ENCODE results near the gene DIP2C.
"Not testable (repeated sequence)": the region's sequence is repeated elsewhere in the genome, so short reads cannot be mapped to it uniquely, and the experiment has no call there.

DIP2C gene

DNA sequence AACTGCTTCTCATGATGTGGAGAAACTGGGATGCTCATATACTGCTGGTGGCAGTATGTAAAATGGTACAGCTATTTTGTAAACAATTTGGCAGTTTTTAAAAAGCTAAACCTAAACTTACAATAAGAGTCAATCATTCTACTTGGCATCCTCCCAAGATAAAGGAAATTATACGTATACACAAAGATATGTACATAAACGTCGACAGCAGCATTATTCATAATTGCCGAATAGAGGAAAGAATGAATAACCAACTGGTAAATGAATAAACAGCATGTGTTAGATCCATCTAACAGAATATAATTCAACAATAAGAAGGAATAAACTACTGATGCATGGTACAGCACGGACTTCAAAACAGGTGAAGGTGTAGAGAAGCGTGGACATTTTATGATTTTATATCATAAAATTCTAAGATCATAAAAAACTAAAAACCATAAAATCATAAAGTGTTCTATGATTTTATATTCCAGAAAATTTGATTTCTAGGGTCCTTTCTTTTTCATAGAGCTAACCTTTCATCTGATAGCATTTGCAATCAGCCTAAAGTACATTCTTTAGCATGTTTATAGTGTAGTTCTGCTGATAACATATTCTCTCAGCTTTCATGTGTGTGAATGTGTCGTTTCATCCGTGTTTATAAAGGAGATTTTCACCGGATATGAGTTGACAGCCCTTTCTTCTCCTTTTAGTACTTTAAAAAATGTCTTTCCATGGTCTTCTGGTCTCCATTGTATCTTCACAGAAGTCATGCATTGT lies 261.5 kb downstream of the DIP2C start:
- no peak for DNase-seq

DNA sequence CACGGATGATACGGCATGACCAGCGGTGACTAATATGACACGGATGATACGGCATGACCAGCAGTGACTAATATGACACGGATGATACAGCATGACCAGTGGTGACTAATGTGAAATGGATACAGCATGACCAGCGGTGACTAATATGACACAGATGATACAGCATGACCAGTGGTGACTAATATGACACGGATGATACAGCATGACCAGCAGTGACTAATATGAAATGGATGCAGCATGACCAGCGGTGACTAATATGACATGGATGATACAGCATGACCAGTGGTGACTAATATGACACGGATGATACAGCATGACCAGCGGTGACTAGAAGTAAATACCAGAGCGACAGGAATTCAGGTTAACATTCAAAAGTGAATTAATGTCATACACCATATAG lies 264.1 kb downstream of the DIP2C start:
- DNase-seq, result not testable (repeated sequence)

GRCh38 chr10:424724-425123 lies 264.7 kb downstream of the DIP2C start:
- not testable (repeated sequence) for DNase-seq

DNA sequence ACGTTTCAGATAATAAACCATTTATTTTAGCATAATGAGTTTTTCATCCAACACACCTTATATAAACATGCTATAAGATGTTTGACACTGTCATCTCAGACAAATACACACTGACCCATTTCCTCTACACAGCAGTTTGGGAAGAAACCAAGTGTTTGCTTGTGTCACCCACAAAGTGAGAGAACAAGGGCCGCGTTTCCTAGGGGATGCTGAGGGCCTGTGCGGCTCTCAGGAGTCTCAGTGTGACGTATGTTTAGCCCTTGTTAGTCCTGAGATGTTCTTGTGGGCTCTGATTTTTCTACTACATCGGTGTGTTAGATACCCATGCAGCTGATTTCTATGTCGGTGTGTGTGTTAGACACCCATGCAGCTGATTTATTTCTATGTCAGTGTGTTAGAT lies 266.3 kb downstream of the DIP2C start:
- DNase-seq, result no peak

- no peak for DNase-seq
Observed at GRCh38 chr10:422675-423074, 266.8 kb downstream of the DIP2C start.

DNA sequence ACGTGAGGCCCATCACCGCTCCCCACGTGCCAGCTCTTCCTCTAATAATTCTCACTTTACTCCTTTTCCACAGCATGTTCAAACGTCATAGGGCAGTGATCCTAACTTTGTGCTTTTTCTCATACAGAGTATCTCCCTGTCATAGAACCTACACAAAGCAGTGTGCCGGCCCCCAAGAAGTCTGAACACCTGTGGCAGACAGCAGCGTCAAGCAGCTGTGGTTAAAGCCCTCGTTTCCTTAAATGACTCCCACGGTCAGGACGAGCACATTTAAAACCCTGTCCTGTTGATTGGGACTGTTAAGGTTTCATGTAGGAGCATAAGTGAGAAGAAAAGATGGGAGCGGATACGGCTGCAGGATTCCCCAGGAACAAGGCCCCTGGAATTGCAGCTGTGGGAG lies 267.2 kb downstream of the DIP2C start:
- no peak for DNase-seq

DNA sequence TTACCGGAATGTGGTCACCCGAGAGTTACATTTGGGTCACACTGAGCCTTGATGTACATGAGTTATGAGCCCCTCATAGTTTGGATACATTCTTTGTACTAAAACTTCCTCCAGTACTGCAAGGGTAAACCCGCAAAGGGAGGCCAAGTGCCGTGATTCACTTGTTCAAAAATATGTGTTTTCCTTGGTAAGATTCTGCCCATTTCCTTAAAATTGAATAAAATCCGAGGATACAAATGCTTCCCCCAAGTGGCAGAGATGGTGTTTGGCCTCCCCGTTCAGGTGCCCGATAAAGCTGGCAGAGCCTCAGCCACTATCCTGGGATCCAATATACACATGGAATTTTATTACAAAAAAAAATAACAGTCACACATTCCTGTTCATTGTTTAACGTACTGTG lies 268.3 kb downstream of the DIP2C start:
- no peak for DNase-seq

GRCh38 chr10:420154-421121 lies 269.0 kb downstream of the DIP2C start:
- no peak for DNase-seq

GRCh38 chr10:418894-419293 lies 270.6 kb downstream of the DIP2C start:
- no peak for DNase-seq

GRCh38 chr10:418226-418625 lies 271.2 kb downstream of the DIP2C start:
- DNase-seq, result no peak

DNA sequence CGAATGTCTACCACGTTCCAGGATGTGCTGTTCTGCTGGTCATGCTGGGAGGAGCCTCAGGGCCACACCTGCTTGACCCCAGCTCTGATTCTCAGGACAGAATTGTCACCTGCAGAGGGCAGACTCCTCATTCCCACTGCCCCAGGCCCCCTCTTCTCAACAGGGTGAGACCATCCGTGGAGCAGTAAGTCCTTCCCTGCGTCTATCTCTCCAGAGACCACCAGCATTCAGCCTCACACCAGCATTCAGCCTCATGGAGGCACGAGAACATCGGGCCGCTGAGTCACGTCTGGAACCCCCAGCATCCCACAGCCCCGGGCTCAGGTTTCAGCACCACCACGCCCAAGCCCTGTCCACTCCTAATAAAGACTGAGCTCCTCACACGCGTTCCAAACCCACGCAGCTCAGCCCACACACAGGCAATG lies 273.4 kb downstream of the DIP2C start:
- DNase-seq, result no peak

DNA sequence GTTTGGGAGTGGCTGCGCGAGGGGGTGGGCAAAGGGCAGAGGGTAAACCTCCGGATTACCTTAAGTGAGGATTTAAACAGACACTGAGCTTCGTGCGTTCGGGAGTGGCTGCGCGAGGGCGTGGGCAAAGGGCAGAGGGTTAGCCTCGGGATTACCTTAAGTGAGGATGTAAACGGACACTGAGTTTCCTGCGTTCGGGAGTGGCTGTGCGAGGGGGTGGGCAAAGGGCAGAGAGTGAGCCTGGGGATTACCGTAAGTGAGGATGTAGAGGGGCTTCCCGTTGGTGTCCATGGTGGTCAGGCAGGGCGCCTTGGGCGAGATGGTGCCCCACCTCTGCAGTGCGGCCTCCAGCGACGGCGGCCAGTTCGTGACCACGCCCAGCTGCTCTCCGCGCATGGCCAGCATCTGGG lies 275.8 kb downstream of the DIP2C start:
- DNase-seq, result no peak

DNA sequence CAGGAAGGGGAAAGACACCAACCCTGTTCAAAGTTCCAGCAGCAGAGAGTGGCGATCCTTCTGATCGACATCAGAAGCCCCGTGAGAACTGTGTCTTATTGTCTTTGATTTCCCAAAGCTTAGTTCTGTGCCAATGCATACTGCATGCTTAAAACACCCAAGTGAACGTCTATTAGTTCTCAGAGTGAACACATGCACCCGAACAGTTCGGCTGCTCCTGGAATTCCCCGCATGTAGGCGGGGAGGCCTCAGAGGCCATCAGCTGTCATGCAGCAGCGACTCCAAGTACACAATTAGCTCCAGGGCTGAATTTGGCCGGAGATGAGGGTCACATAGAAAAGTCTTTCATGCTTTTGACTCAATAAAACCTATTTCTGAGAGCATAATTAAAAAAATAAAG lies 277.4 kb downstream of the DIP2C start:
- no peak for DNase-seq

- no peak for DNase-seq
Observed at GRCh38 chr10:411603-412002, 277.9 kb downstream of the DIP2C start.

GRCh38 chr10:409408-410040 lies 279.9 kb downstream of the DIP2C start:
- DNase-seq, result no peak

DNA sequence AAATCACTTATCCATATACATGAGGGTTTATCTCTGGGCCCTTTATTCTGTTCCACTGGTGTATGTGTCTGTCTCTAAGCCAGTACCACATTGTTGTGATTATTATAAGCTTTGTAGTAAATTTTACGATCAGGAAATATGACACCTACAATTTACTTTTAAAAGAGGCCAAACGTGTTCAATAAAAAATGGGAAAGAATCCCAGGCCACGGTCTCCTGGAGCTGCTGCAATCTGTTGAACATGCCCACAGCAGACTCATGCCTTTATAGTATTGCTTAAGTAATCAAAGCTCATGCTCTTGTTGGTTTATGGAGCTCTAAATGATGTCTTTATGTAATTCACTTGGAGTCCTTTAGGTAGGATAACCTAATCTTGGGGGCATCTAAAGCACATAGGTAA lies 281.2 kb downstream of the DIP2C start:
- DNase-seq, result no peak

DNA sequence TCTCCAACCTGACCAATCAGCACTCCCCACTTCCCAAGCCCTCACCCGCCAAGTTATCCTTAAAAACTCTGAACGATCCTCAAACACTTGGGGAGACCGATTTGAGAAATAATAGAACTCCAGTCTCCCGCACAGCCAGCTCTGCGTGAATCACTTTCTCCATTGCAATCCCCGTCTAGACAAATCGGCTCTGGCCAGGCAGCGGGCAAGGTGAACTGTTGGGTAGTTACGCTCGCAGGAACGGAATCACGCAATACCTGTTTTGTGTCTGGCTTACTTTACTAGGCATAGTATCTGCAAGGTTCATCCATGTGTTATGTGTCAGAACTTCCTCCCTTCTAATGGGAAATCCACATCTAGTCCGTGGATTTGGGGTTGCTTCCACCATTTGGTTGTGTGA lies 282.5 kb downstream of the DIP2C start:
- DNase-seq, result no peak

- no peak for DNase-seq
Observed at GRCh38 chr10:405648-406047, 283.8 kb downstream of the DIP2C start.

DNA sequence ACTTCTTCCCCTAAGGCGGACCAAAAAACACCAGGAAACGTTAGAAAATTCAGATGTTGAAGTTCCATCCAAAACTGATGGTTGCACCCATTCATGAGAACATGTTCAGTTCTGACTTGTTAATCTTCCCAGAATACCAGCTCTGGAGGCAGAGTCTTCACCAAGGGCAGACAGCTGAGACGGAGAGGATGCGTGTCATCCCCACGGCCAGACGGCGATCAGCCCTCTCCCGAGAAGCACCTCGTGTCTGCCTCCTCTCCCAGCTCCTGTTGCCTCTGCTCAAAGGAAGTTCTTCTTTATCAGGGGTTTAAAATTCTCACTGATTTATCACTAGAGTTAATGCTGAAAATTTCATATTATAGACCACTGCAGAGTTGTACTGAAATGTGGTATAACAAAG lies 284.5 kb downstream of the DIP2C start:
- no peak for DNase-seq

DNA sequence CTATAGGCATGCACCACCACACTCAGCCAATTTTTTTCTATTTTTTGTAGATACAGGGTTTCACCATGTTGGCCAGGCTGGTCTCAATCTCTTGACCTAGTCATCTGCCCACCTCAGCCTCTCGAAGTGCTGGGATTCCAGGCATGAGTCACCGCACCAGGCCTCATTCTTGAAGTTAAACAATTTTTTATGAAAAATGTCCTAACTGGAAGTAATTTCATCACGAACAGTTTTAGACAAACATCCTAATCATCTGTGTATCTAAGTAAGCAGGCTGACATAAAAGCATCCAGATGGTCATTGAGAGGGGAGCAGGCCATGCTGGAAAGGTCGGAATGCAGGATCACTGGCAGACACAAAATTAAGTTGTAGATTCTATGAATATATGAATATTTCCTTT lies 285.1 kb downstream of the DIP2C start:
- DNase-seq, result no peak

- no peak for DNase-seq
Observed at GRCh38 chr10:398954-399353, 290.5 kb downstream of the DIP2C start.

DNA sequence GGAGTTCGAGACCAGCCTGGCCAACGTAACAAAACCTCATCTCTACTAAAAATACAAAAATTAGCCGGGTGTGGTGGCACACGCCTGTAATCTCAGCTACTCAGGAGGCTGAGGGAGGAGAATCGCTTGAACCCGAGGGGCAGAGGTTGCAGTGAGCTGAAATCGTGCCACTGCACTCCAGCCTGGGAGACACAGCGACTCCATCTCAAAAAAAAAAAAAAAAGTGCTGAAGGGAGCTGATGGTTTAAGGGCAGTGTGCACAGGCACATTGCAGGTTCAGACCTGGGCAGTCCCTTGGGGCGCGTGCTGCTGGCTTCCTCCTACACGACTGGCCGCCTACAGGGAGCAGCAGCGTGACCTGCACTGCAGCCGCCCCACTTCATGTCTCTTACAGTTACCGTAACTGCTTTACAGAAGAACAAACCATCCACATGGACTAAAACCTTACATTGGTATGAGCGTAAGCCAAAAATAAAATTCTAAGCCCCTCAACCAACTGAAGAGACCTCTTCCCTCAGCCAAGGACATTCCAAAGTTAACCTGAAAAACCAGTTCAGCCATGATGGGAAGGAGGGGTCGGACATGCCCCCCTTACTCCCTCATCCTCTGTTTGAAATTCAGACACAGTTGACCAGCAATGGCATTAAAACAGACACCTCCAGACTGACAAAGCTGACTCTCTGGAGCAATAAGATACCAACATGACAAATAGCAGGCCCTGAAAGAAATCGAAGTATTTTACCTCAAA lies 292.0 kb downstream of the DIP2C start:
- DNase-seq, result no peak
